ENCODE measurements around the gene CPM.

The CPM gene

DNA sequence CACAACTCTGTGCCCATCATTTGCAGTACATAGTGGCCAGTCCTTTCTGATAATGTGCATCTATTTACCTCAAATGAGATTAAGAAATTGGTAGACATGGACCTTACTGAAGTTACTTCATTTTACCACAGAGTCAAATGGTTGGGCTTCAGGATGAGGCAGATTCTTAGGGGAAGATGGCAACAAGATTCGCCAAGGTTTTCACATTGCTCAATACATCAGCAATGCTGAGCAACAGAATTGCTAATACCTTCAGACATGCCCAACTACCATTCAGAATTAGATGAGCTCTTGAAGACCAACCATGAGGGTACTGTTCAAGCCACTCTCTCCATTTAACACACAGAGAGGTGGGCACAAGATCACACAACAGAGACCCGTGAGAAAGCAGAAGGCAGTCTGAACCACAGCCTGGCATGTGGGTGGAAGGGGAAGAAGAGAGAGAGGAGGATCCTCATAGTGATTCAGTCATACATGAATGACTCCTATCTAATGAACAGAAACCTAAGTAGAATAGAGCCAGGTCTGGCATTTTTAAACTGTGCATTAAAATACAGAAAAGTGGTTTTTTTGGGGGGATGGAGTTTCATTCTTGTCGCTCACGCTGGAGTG lies 28.5 kb downstream of the CPM start:
- no peak for DNase-seq (ENCODE audit: low spot score)

- no peak for DNase-seq (ENCODE audit: low spot score)
These were observed 29.5 kb downstream of the CPM start for GRCh38 chr12:68903511-68903910.

DNA sequence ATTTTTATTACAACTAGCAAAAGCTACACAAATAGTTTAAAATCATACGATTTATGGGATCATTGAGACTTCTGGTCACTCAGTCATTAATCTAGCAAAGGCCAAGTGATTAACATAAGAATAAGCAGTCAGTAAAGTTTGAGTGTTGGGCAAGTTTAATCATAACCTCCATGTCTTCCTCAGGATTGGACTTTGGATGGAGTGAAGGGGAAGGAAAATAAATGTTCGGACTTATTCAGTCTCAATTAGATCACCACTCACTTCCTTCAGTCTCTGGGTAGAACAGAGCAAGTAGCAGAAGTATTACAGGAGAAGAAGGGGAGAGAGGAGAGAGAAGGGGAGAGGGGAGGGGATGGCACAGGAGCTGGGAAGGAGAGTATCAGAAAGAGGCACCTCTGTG lies 31.4 kb downstream of the CPM start:
- DNase-seq (ENCODE audit: low spot score) = no peak

- no peak for DNase-seq (ENCODE audit: low spot score)
These were observed 31.8 kb downstream of the CPM start for GRCh38 chr12:68901145-68901544.

- no peak for DNase-seq (ENCODE audit: low spot score)
These were observed 32.7 kb downstream of the CPM start for GRCh38 chr12:68900241-68900640.

DNA sequence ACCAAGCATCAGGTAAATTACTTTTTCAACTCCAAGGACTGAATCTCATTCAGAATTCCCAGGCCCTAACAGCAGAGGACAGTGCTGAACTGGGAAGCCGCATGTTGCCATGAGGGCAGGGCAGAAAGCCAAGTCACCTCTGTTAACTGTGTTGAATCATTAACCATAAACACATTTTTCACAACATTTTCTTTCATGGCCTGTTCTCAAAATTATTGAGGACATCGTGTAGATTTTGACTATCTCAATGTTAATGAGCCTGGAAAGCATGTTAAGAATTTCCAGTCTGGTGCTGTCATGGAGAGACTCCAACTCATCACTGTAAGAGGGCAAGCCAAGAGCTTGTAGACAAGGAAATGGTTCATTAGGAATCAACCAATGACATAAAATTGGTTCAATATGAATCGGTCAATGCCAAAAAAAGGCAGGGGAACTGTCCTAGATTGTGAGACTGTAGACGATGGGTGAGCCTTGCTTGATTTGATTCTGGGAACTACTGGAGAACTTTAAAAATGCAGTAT lies 33.7 kb downstream of the CPM start:
- no peak for DNase-seq (ENCODE audit: low spot score)

DNA sequence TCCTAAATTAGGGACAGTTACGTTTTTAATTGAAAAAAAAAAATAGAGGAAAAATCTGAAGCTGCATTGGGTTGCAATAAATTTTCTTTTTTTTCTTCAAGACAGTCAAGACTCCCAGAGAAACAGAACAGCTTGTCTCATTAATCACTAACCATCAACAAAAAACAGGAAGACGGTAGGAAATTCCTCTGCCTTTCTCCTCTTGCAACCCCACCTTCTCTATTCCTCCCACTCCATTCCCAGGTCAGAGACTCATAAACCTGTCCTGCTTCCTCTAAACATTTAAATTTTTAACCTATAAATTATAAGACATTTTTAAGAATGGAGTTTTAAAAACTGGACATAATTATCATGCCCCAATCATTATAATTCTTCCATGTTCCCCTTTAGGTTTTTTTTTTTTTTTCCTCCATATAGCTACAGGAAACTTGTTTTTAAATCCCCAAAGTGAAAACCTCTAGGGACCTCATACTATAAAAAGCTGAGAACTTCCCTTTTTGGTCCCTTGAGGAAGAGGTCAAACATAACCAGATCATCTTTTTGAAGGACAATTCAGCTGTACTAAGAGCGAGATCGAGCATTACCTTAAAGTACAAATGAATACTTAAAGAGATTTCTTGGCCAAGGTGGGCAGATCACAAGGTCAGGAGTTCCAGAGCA lies 36.0 kb downstream of the CPM start:
- DNase-seq (ENCODE audit: low spot score) = no peak

DNA sequence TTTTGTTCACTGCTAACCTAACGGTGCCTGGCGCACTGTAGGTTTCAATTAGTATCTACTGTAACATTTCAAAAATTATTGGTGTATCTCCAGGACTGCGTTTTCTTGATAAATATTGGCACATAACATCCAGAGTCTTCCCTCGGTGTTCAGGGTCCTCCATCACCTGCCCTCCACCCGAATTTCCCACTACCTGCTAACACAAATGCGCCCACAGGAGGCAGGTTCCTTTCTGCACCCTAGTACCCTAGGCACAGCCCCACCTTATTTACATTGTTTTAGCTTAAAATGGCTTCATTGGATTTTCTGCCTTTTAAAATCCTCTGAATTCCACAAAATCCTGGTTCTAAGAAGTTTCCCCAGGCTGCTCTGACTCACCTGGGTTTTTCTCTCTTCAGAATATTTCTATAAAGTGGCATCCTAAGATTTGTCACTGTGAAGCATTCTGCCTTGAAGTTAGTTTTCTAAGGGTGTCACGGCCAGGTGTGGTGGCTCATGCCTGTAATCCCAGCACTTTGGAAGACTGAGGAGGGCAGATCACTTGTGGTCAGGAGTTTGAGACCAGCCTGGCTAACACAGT lies 38.6 kb downstream of the CPM start:
- DNase-seq (ENCODE audit: low spot score) = no peak

GRCh38 chr12:68893741-68894140 lies 39.2 kb downstream of the CPM start:
- DNase-seq (ENCODE audit: low spot score) = no peak

DNA sequence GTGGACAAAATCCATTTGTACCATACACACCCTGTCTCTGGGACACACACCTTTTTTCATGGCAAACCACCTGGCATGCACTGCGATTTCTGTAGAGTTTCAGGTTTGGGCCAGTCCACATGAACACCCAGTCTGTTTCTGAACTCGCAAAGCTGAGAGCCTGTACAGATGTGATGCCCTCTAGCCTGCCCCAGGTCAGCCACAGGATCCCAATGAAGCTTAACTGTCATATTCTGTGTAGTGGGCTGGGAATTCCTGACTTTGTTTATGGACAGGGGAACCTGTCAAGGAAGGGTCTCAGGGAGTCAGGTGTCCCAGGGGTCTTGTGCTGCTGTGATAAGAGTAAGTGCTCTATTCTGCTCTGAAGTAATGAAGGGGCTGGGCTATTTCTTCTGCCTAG lies 39.8 kb downstream of the CPM start:
- no peak for DNase-seq (ENCODE audit: low spot score)

DNA sequence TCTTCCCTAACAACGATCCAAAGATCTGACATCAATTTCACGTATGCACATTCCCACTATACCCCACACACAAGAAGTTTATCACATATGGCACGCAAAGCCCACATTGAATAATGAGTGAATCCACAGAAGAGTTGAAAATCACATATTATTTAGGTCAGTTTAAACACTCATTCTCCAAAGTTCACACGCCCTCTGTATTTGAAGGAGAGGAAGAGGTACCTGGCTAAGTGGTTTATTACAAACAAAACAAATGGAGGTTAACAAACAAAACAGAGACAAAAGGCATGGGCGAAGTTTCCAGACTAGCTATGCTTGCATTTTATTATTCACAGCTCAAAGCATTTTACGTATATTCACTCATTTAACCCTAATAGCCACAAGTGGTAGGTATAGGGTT lies 41.8 kb downstream of the CPM start:
- no peak for DNase-seq (ENCODE audit: low spot score)

- no peak for DNase-seq (ENCODE audit: low spot score)
These were observed 42.3 kb downstream of the CPM start for GRCh38 chr12:68890701-68891113.

GRCh38 chr12:68888243-68888642 lies 44.7 kb downstream of the CPM start:
- DNase-seq (ENCODE audit: low spot score) = no peak

GRCh38 chr12:68887641-68888040 lies 45.3 kb downstream of the CPM start:
- no peak for DNase-seq (ENCODE audit: low spot score)

- DNase-seq (ENCODE audit: low spot score) = no peak
These were observed 46.1 kb downstream of the CPM start for GRCh38 chr12:68886636-68887572.

GRCh38 chr12:68885381-68885780 lies 47.6 kb downstream of the CPM start:
- DNase-seq (ENCODE audit: low spot score) = no peak

DNA sequence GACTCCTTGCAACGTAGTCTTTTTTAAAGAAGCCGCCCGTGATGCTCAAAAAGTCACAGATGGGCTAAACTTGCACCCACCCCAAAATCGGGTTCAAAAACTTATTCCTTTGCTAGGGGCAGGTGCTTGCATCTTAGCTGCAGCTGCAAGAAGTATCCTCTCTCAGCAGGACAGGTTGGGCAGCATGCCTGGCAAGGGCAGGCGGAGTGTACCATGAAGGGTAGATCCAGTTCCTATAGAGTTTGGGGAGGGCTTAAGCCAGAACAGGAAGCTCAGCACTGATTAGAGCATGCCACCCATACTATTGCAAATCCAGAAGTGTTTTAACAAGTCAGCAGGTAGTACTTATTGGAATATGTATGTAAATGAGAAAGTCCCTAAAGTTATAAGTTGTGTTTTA lies 48.7 kb downstream of the CPM start:
- DNase-seq (ENCODE audit: low spot score) = no peak

- DNase-seq (ENCODE audit: low spot score) = no peak
These were observed 49.8 kb downstream of the CPM start for GRCh38 chr12:68883151-68883550.

DNA sequence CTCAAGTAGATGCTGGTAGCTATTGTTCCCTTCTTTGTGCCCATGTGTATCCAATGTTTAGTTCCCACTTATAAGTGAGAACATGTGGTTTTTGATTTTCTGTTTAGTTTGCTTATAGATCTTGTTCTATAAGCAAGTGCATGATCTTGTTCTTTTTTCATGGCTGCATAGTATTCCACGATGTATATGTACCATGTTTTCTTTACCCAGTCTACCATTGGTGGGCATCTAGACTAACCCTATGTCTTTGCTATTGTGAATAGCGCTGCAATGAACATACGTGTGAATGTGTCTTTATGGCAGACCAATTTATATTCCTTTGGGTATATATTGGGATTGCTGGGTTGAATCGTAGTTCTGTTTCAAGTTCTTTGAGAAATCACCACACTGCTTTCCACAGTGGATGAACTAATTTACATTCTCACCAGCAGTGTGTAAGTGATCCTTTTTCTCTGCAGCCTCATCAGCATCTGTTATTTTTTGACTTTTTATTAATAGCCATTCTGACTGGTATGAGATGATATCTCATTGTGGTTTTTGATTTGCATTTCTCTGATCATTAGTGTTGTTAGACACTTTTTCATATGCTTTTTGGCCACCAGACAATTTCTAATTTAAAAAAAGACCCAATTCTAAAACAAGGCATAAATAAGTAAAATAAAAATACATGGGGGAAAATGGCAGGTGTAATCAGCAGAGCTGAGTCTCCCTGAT lies 50.6 kb downstream of the CPM start:
- DNase-seq (ENCODE audit: low spot score) = no peak

GRCh38 chr12:68880660-68881325 lies 52.2 kb downstream of the CPM start:
- DNase-seq (ENCODE audit: low spot score) = no peak

GRCh38 chr12:68878846-68879245 lies 54.1 kb downstream of the CPM start:
- no peak for DNase-seq (ENCODE audit: low spot score)

Data from iPS-NIHi11 (cell line).